PFSK-1 (cell line): ENCODE measurements around the gene FAAH2.

Experiments
- FOXP2 ChIP-seq: optimal IDR thresholded peaks from 2 replicates; pipeline ENCODE3; 2011; ENCODE audit warnings: borderline replicate concordance, control low read depth, inconsistent platforms; ENCODE audit not compliant: insufficient read depth; ENCODE audit errors: extremely low read length, extremely low read depth
- POLR2AphosphoS5 ChIP-seq: IDR thresholded peaks from 2 replicates; pipeline ENCODE4 v1.6.1; 2012; ENCODE audit warnings: low read depth, mild to moderate bottlenecking, control low read depth, low read length, moderate library complexity
- REST ChIP-seq, 2 experiments: IDR thresholded peaks; 2 replicates each; pipeline versions ENCODE4 v1.6.1 to v1.8.0; 2011 to 2012; ENCODE audit warnings: low read depth in 2 of 2, low read length in 2 of 2, control low read depth in 1 of 2, inconsistent platforms in 1 of 2, mild to moderate bottlenecking in 1 of 2, moderate library complexity in 1 of 2; ENCODE audit not compliant: insufficient read depth in 1 of 2
- SIN3A ChIP-seq: IDR thresholded peaks from 2 replicates; pipeline ENCODE4 v1.6.1; 2012; ENCODE audit warnings: mild to moderate bottlenecking, low read length, moderate library complexity, borderline replicate concordance; ENCODE audit not compliant: insufficient read depth
- TAF1 ChIP-seq: IDR thresholded peaks from 2 replicates; pipeline ENCODE4 v1.6.1; 2012; ENCODE audit warnings: low read length, control low read depth, borderline replicate concordance; ENCODE audit not compliant: insufficient read depth

Gene FAAH2

GRCh38 chrX:57266871-57267270, 19.6 kb upstream of the FAAH2 start:
- TF ChIP-seq SIN3A (no peak), FOXP2 (no peak), POLR2AphosphoS5 (no peak), TAF1 (no peak), REST (IDR thresholded peaks at IDR 0.05; ENCODE audit: insufficient read depth in 1 of 2, low read depth in 2 of 2, low read length in 2 of 2) (no peak)

- TF ChIP-seq FOXP2 = no peak
- no peak for TF ChIP-seq SIN3A
- no peak for TF ChIP-seq TAF1
- no peak for TF ChIP-seq POLR2AphosphoS5
- TF ChIP-seq REST (IDR thresholded peaks at IDR 0.05; ENCODE audit: insufficient read depth in 1 of 2, low read depth in 2 of 2, low read length in 2 of 2) = no peak
Measured at GRCh38 chrX:57267308-57267707, 19.2 kb upstream of the FAAH2 start.

- TF ChIP-seq REST (IDR thresholded peaks at IDR 0.05; ENCODE audit: insufficient read depth in 1 of 2, low read depth in 2 of 2, low read length in 2 of 2) (no peak), TAF1 (no peak), POLR2AphosphoS5 (no peak), FOXP2 (no peak), SIN3A (no peak)
Measured at GRCh38 chrX:57270980-57271379, 15.5 kb upstream of the FAAH2 start.

- no peak for TF ChIP-seq SIN3A
- TF ChIP-seq POLR2AphosphoS5 = no peak
- no peak for TF ChIP-seq REST (IDR thresholded peaks at IDR 0.05; ENCODE audit: insufficient read depth in 1 of 2, low read depth in 2 of 2, low read length in 2 of 2)
- TF ChIP-seq TAF1 = no peak
- no peak for TF ChIP-seq FOXP2
Measured at GRCh38 chrX:57282568-57282967, 3.9 kb upstream of the FAAH2 start.

- no peak for TF ChIP-seq REST (IDR thresholded peaks at IDR 0.05; ENCODE audit: insufficient read depth in 1 of 2, low read depth in 2 of 2, low read length in 2 of 2)
- TF ChIP-seq SIN3A = no peak
- no peak for TF ChIP-seq POLR2AphosphoS5
- TF ChIP-seq FOXP2 = no peak
- TF ChIP-seq TAF1 = no peak
Measured at GRCh38 chrX:57285001-57285400, 1.5 kb upstream of the FAAH2 start.
